Measurements from ENCODE around the gene TANGO2. TPM values are rescaled to one million over a fixed set of nuclear protein-coding genes. Genes with fewer than 3 reads are reported as not detected.

The TANGO2 gene
- polyA plus RNA-seq, 1 of the 3 experiments (the other 2 are of a cell fraction) = 20.7 TPM

- no peak overlapping the region for H3K9ac ChIP-seq
- H4K20me1 ChIP-seq (ENCODE audit: insufficient read depth) = peaks cover 20% of the 10 kb centered on the region; the same call in 1 of the 2 replicates
- 86% methylated on average over 5 of the region's 16 CpGs for WGBS (ENCODE audit: low lambda C conversion rate)
- H3K4me2 ChIP-seq = no peak overlapping the region
- H3K9me3 ChIP-seq = no peaks in the 10 kb centered on the region
- H3K9me2 ChIP-seq = no peaks in the 10 kb centered on the region
- POLR2A ChIA-PET = no interaction called here
- H2AFZ ChIP-seq (ENCODE audit: low read depth) = no peak overlapping the region
- no peak overlapping the region for H3K4me3 ChIP-seq (ENCODE audit: low read depth in 2 of 2, low read length in 1 of 2)
- peaks cover 0 to 35% of the 10 kb centered on the region in 2 experiments; a peak in 1 of 4 replicates for H3K4me1 ChIP-seq (ENCODE audit: control insufficient read depth in 1 of 2, insufficient read depth in 2 of 2, low read depth in 1 of 2, low read length in 1 of 2)
- CTCF ChIA-PET = interaction anchor here (0.8 to 1.5 kb wide), 4 partner anchors 13 to 62 kb away, joined by 3 read pairs; no protein-coding TSS in a partner anchor
- no peaks in the 10 kb centered on the region for H3K27me3 ChIP-seq (ENCODE audit: insufficient read depth)
- H3F3A ChIP-seq (replicated peaks; ENCODE audit: insufficient read depth) = no peaks in the 10 kb centered on the region
- no peak for TF ChIP-seq ELF1 (IDR thresholded peaks at IDR 0.05)
- no peak for TF ChIP-seq POLR2AphosphoS5 (IDR thresholded peaks at IDR 0.05; ENCODE audit: low read depth, low read length)
- TF ChIP-seq GABPA (IDR thresholded peaks at IDR 0.05; ENCODE audit: low read depth) = no peak
- no peak for TF ChIP-seq RAD21 (IDR thresholded peaks at IDR 0.05; ENCODE audit: low read length)
- TF ChIP-seq IRF3 (IDR thresholded peaks at IDR 0.05; ENCODE audit: low read depth, low read length) = no peak
- TF ChIP-seq TEAD4 (IDR thresholded peaks at IDR 0.05; ENCODE audit: borderline replicate concordance, insufficient read depth) = no peak
- TF ChIP-seq JUND (IDR thresholded peaks at IDR 0.05) = no peak
- no peak for TF ChIP-seq FOXJ3 (CRISPR knock-in tag; IDR thresholded peaks at IDR 0.05)
- TF ChIP-seq CTCF (IDR thresholded peaks at IDR 0.05) = no peak
- TF ChIP-seq USF1 (IDR thresholded peaks at IDR 0.05; ENCODE audit: borderline replicate concordance, low read depth) = no peak
- TF ChIP-seq CHD2 (IDR thresholded peaks at IDR 0.05; ENCODE audit: low read length, partially characterized antibody) = no peak
- no peak for TF ChIP-seq FOSL2 (IDR thresholded peaks at IDR 0.05; ENCODE audit: borderline replicate concordance, low read depth)
- TF ChIP-seq SIN3A (IDR thresholded peaks at IDR 0.05; ENCODE audit: borderline replicate concordance, low read depth, low read length) = no peak
- TF ChIP-seq FOXM1 (IDR thresholded peaks at IDR 0.05; ENCODE audit: low read depth) = no peak
- TF ChIP-seq YY1 (IDR thresholded peaks at IDR 0.05; ENCODE audit: low read depth) = no peak
- no peak for TF ChIP-seq GATA2 (CRISPR knock-in tag; IDR thresholded peaks at IDR 0.05)
- no peak for TF ChIP-seq MEF2A (IDR thresholded peaks at IDR 0.05; ENCODE audit: borderline replicate concordance, low read depth)
- TF ChIP-seq ZBTB33 (IDR thresholded peaks at IDR 0.05; ENCODE audit: borderline replicate concordance, low read depth) = no peak
- TF ChIP-seq TAF1 (IDR thresholded peaks at IDR 0.05; ENCODE audit: borderline replicate concordance, low read depth, low read length) = no peak
- DNase-seq = no peak
- peaks cover 24% of the 10 kb centered on the region; the same call in 1 of the 2 replicates for H3K79me2 ChIP-seq (ENCODE audit: insufficient read depth)
- H3K27ac ChIP-seq (ENCODE audit: low read depth in 2 of 2, low read length in 1 of 2) = no peak overlapping the region
- no peaks in the 10 kb centered on the region for H3K36me3 ChIP-seq (replicated peaks in 1 of 2; ENCODE audit: control insufficient read depth in 1 of 2, insufficient read depth in 2 of 2, low read length in 1 of 2)
These were observed 11.0 kb downstream of the TANGO2 start for GRCh38 chr22:20031732-20032406.
